GM12878 (cell line): Measurements from ENCODE around the gene STON1.

Experiments used
- POLR2A ChIP-seq: IDR thresholded peaks from 2 replicates; pipeline ENCODE4 v1.6.1; 2011; ENCODE audit warnings: low read depth, mild to moderate bottlenecking, low read length
- USF2 ChIP-seq: IDR thresholded peaks from 2 replicates; pipeline ENCODE4 v1.6.1; 2011; ENCODE audit warnings: low read depth, low read length, improper control_type of control experiment, borderline replicate concordance
- ZBED1 ChIP-seq: IDR thresholded peaks from 2 replicates; pipeline ENCODE4 v1.6.1; 2016; ENCODE audit warnings: borderline replicate concordance

- TF ChIP-seq ZBED1 (no peak), POLR2A (no peak), USF2 (no peak)
Measured at GRCh38 chr2:48600917-48601316, 71.0 kb downstream of the STON1 start.
